WI38 (cell line): ENCODE data around the gene PLD1.

ENCODE experiments used
- H3K4me3 ChIP-seq: 2 replicates; pipeline ENCODE4 v1.5.1; 2011; ENCODE audit warnings: low read depth, mild to moderate bottlenecking, control low read depth, low read length
- TF ChIP-seq, protein P1 (sequence below): IDR thresholded peaks from 2 replicates; pipeline ENCODE4 v1.5.1; 2012; ENCODE audit warnings: low read depth, mild to moderate bottlenecking, control low read depth, low read length

The PLD1 gene

DNA sequence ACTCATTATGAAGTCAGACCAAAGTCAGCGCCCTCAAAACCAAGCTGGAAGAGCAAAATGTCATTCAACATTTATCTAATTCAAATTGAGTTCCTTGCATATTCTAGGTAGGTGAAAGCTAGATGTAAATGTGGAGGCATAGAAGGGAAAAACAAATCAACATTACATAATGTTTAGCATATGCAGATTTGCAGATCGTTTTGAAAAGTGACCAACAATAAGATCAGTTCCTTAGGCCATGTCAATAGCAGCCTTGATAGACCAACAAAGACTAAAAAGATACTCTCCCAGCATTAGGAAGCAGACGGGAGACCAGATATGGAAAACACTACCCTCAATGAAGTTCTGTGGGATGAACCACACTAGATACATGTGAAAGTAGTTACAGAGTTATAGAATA is 83.0 kb downstream of the PLD1 start:
- no peak overlapping the region for H3K4me3 ChIP-seq
- TF ChIP-seq, protein P1, sequence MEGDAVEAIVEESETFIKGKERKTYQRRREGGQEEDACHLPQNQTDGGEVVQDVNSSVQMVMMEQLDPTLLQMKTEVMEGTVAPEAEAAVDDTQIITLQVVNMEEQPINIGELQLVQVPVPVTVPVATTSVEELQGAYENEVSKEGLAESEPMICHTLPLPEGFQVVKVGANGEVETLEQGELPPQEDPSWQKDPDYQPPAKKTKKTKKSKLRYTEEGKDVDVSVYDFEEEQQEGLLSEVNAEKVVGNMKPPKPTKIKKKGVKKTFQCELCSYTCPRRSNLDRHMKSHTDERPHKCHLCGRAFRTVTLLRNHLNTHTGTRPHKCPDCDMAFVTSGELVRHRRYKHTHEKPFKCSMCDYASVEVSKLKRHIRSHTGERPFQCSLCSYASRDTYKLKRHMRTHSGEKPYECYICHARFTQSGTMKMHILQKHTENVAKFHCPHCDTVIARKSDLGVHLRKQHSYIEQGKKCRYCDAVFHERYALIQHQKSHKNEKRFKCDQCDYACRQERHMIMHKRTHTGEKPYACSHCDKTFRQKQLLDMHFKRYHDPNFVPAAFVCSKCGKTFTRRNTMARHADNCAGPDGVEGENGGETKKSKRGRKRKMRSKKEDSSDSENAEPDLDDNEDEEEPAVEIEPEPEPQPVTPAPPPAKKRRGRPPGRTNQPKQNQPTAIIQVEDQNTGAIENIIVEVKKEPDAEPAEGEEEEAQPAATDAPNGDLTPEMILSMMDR = no peak

DNA sequence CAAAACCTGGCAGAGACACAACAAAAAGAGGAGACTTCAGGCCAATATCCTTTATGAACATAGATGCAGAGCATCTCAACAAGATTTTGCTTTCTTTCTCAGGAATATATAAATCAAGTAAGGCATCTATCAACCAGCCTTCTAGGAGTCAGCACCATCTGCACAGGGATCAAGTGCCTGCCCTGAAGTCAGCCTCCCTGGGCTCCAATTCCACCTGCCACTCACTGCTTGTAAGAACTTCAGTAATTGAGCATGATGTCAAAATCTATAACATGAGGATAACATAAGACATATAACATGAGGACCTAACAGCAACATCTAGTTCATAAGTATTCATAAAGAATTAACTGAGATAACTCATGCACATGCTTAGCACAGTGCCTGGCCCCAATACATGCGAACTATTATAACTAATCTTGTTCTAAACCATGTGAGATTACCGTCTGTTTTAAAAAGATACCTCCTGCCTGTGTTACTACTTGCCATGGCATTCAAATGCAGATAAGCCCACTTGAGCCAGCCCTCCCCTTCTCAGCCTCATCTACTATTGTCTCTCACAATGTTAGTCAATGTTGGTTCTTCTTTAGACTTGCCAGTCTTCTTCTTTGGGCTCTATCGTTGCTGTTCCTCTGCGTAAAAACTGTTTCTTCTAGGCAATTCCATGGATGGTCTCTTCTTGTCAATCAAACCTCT is 91.6 kb downstream of the PLD1 start:
- H3K4me3 ChIP-seq = no peak overlapping the region
- TF ChIP-seq, protein P1 = no peak

DNA sequence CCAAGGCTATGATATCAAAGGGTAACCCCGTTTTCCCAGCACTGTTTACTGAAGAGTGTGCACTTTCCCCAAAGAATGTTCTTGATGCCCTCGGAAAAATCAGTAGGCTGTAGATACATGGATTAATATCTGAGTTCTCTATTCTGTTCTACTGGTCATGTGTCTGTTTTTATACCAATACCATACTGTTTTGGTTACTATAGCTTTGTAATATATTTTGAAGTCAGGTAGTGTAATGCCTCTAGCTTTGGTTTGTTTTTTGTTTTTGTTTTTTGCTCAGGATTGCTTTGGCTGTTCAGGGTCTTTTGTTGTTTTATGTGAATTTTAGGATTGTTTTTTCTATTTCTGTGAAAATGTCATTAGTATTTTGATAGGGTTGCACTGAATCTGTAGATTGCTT is 95.1 kb downstream of the PLD1 start:
- H3K4me3 ChIP-seq = no peak overlapping the region
- TF ChIP-seq, protein P1 = no peak

DNA sequence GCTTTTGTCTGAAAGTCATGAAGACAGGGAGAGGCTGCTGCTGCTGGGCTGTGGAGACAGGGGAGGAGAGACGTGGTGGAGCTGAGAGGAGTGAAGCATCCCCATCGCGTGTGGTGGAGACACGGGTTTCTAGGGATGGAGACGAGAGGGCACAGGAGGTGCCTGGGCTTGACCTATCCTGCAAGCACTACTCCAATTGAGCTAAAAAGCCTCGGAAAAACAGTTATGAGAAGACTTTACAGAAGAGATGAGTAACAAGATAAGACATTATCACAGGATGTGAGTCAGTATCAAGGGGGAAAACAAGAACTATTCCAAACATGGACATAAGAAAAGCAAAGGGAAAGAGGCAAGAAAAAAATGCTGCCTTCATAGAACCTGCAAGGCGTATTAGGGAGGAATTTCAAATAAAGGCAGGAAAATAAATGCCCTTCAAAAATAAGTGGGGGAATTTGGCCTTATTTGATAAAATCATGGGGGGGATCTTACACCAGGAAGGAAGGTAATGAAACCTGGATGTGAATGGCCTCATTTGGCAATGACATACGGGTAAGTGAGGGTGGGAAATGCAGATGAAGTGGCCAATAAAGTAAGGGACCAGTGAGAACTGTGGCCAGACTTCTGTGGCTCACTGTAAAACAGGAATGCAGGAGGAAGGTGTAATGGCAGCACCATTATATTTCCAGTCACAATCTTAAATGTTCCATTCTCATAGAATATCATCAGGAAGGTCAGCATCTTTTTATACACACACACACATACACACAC is 97.9 kb downstream of the PLD1 start:
- TF ChIP-seq, protein P1 = no peak
- H3K4me3 ChIP-seq = no peak overlapping the region

DNA sequence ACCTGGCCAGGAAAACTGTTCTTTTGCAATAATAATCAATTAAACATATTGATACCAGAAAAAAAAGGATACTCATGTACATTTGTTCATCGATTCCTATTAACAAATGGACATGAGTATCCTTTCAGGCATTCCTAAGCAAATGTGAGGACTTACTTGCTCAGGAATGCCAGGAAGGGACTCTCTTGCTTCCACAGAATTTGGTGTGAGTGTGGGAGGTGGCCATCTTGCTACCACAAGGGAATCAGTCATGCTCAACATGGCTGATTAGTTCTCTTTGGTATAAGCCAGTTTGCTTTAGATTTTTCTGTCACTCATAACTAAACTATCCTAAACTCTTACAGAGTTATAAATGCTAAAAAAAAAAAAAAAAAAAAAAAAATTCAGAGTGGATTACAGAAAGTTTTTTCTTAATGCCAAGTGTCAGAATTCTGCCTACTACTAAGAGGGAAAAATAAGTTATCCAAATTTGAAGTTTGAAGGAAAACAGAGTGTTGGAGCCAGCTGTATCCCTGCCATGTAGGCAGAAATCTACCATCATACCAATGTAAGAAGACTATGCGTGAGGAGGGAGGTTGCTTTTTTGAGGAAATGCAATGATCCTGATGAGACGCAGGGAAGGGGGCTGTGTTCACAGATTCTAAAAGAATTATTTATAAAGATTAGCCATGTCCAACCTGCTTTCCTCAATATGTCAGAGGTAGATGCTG is 98.7 kb downstream of the PLD1 start:
- TF ChIP-seq, protein P1 = no peak
- no peak overlapping the region for H3K4me3 ChIP-seq

DNA sequence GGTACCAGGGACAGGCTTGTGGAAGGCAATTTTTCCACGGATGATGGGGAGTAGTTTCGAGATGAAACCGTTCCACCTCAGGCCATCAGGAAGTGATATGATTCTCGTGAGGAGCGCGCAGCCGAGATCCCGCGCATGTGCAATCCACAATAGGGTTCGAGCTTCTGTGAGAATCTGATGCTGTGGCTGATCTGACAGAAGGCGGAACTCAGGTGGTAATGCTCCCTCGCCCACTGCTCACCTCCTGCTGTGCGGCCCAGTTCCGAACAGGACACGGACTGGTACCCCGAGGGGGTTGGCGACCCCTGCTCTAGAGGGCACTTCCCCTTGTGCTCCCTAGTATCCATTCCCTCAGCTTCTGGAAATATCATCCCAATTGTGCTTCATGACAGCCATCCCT is 99.9 kb downstream of the PLD1 start:
- H3K4me3 ChIP-seq = no peak overlapping the region
- TF ChIP-seq, protein P1 = no peak

DNA sequence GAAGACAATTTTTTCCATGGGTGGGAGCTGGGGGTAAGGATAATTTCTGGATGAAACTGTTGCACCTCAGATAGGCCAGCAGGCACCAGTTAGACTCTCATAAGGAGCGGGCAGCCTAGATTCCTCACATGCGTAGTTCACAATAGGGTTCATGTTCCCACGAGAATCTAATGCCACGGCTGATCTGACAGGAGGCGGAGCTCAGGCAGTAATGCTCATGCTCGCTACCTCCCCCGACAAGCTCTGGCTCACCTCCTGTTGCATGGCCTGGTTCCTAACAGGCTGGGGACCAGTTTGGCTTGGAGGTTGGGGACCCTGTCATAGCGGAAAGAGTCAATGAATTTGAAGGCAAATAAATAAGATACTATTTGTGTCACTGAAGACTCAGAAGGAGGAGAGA is 105.5 kb downstream of the PLD1 start:
- H3K4me3 ChIP-seq = no peak overlapping the region
- TF ChIP-seq, protein P1 = no peak
